Measurements from ENCODE around the gene HP1BP3.
A peak's percentile ranks its signal among the peaks of the same experiment; 100 is the strongest.

Gene HP1BP3

GRCh38 chr1:20727746-20728316 is 59.3 kb downstream of the HP1BP3 start:
- H3K27ac ChIP-seq (replicated peaks): no peak overlapping the region
- peak in 1 of 2 experiments; percentile 23 for DNase-seq (ENCODE audit: low read depth in 1 of 2, low spot score in 1 of 2)
- H3K27me3 ChIP-seq (ENCODE audit: insufficient read depth, poor library complexity, severe bottlenecking): peaks cover 41% of the 10 kb centered on the region
- no peak overlapping the region for H3K4me3 ChIP-seq (replicated peaks; ENCODE audit: insufficient read depth, low read length)
- TF ChIP-seq GABPA (IDR thresholded peaks at IDR 0.05; ENCODE audit: low read depth) (no peak), SPI1 (IDR thresholded peaks at IDR 0.05; ENCODE audit: borderline replicate concordance, low read depth) (no peak), REST (IDR thresholded peaks at IDR 0.05; ENCODE audit: insufficient replicate concordance, low read depth) (no peak), CTCF (IDR thresholded peaks at IDR 0.05; ENCODE audit: insufficient read depth, low read length) (no peak), POLR2AphosphoS5 (IDR thresholded peaks at IDR 0.05; ENCODE audit: low read depth) (no peak)

DNA sequence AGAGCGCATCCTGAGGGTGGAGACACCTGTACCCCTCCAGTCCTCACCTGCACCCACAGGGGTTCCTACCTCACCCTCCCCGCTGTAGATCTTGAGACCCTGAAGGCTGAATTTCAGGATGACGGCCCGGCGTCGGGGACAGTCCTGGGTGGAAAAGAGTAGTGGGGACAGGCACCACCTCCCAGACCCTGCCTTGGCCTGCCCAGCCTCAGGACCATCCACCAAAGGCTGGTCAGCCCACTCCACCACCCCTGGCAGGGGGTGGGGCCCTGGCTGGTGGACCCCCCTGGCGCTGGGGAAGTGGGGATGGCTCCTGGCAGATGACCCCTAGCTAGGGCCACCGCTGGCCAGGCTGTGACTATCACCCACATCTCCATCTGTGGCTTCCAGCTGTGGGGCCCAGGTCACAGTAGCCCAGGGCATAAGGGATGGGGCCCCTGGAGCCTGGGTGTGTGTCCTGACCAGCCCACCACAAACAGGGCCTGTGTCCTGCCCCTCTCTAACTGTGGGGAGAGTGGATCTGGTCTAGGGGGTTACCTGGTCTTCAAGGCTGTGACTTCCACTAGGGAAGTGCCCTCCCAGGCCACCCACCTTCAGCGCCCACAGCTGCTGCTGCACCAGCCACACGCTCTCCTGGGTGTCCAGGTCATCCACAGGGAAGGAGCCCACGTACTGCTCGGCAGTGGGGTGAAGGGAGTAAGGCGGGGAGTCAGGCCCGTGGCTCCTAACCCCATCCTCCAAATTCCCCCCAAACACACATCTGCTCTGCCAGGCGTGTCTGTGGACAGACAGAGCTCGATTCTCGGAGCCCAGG is 60.0 kb downstream of the HP1BP3 start:
- H3K27ac ChIP-seq (replicated peaks): no peak overlapping the region
- TF ChIP-seq REST (IDR thresholded peaks at IDR 0.05; ENCODE audit: insufficient replicate concordance, low read depth) (no peak), SPI1 (IDR thresholded peaks at IDR 0.05; ENCODE audit: borderline replicate concordance, low read depth) (no peak), POLR2AphosphoS5 (IDR thresholded peaks at IDR 0.05; ENCODE audit: low read depth) (no peak), GABPA (IDR thresholded peaks at IDR 0.05; ENCODE audit: low read depth) (no peak), CTCF (IDR thresholded peaks at IDR 0.05; ENCODE audit: insufficient read depth, low read length) (no peak)
- peaks cover 34% of the 10 kb centered on the region for H3K27me3 ChIP-seq (ENCODE audit: insufficient read depth, poor library complexity, severe bottlenecking)
- H3K4me3 ChIP-seq (replicated peaks; ENCODE audit: insufficient read depth, low read length): no peak overlapping the region
- DNase-seq (ENCODE audit: low read depth in 1 of 2, low spot score in 1 of 2): no peak

DNA sequence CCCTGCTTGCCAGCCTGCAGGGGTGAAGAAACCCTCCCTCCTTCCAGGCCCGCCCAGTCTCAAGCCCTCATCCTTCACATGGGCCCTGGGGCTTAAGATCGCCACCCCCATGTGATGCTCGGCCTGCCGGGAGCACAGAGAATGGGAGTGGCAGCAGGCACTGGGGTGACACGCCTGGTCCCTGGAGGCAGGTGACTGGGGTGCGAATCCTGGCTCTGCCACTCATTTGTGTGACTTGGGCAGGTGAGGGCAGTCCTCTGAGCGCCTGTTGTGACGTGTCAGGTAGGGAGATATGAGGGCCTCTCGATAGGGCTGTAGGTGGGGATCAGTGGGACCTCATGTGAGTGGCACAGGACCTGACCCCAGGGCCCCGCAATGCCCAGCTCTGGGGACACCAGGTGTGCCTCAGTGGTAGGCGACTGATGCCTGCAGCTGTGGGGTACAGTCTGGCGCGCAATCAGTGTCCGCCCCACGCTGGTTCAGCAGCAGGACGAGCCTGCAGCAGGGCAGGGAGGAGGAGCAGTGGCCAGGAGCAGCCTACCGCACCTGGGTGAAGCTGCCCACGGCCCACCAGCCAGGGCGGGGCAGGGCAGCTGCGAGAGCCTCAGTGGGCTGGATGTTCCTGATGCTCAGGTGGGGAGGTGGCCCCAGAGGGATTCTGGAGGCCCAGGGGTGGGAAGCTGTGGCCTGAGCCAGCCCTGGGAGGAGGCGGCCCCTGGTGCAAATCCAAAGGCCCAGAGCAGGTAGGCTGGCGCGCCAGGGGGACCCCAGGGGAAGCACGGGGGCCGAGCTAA is 60.8 kb downstream of the HP1BP3 start:
- Histone ChIP-seq H3K4me3 (replicated peaks; ENCODE audit: insufficient read depth, low read length) (no peak overlapping the region), H3K27me3 (ENCODE audit: insufficient read depth, poor library complexity, severe bottlenecking) (peaks cover 31% of the 10 kb centered on the region), H3K27ac (replicated peaks) (no peak overlapping the region)
- TF ChIP-seq GABPA (IDR thresholded peaks at IDR 0.05; ENCODE audit: low read depth) (no peak), CTCF (IDR thresholded peaks at IDR 0.05; ENCODE audit: insufficient read depth, low read length) (no peak), POLR2AphosphoS5 (IDR thresholded peaks at IDR 0.05; ENCODE audit: low read depth) (no peak), SPI1 (IDR thresholded peaks at IDR 0.05; ENCODE audit: borderline replicate concordance, low read depth) (no peak), REST (IDR thresholded peaks at IDR 0.05; ENCODE audit: insufficient replicate concordance, low read depth) (no peak)
- DNase-seq (ENCODE audit: low read depth in 1 of 2, low spot score in 1 of 2): no peak

All from HL-60 (cell line).